GM19099 (cell line): ENCODE measurements around the gene AATK.

ENCODE experiments used
- POLR2A ChIP-seq: IDR thresholded peaks from 3 replicates; pipeline ENCODE4 v1.6.1; 2011; ENCODE audit warnings: low read depth; ENCODE audit not compliant: insufficient read length; ENCODE audit errors: extremely low read depth

Gene AATK

DNA sequence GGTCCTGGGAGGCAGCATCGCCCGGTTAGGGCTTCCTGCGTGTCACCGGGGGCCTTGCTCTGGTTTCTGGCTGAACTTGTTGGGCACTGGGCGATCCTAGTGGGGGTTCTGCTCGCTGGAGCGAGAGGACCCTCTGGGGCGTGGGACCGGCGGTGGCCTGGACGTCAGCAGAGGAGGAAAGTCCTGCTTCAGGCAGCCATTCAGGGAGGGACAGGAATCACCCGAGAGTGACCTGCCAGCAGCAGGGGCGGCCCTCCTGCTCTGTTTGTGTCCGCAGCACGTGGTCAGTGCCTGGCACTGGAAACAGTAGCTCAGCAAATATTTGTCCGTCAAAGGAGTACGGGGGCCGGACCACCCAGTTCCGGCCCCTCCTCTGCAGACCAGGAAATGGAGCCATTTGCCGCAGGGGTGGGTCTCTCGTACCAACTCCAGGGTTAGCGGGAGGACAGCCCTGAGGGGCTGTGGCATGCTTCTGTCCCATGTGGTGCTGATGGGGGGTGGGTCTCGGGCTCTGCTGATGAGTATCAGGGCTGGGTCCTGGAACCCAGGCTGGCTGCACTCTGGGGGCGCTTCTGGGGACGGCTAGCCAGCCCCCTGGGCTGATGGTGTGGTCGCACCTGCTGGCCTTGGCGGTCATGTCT lies 82.8 kb downstream of the AATK start:
- no peak for TF ChIP-seq POLR2A

DNA sequence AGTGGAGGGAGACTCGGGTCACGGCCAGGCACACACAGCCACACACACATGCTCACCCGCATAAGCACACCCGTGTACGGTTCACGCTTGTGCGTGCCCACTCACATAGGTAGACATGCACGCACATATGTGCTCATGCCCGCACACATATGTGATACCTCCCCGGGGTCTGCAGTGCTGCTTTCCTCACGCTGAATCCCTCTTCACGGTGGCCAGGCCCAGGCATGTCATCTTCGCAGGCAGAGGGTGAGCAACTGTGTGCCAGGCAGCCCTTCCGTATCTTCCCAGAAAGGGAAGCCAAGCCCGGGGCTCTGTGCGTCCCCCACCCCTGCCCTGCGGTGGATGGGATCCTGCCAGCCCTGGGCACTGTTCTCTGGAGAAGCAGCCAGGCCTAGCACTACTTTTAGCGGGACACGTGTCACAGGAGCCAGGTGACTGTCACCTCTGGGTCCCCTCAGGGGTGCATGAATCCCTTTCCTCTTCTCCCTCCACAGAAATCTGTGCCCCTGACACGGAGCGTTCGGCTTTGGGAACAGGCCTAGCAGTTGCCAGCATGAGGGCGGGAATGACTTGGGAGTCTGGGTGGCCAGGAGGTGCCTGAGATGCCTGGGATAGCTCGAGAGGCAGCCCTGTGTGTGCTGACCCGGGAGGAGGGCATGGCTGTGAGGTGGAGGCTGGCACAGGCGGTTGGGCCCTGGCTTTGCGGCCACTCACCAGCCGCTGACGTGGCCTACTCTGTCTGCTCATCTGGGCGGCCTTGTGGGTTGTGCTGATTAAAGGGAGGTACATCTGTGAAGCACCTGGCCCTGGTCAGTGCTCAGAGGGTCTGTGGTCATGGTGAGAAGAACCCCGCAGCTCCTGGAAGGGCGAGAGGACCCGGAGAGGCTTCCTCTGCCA lies 83.6 kb downstream of the AATK start:
- no peak for TF ChIP-seq POLR2A

DNA sequence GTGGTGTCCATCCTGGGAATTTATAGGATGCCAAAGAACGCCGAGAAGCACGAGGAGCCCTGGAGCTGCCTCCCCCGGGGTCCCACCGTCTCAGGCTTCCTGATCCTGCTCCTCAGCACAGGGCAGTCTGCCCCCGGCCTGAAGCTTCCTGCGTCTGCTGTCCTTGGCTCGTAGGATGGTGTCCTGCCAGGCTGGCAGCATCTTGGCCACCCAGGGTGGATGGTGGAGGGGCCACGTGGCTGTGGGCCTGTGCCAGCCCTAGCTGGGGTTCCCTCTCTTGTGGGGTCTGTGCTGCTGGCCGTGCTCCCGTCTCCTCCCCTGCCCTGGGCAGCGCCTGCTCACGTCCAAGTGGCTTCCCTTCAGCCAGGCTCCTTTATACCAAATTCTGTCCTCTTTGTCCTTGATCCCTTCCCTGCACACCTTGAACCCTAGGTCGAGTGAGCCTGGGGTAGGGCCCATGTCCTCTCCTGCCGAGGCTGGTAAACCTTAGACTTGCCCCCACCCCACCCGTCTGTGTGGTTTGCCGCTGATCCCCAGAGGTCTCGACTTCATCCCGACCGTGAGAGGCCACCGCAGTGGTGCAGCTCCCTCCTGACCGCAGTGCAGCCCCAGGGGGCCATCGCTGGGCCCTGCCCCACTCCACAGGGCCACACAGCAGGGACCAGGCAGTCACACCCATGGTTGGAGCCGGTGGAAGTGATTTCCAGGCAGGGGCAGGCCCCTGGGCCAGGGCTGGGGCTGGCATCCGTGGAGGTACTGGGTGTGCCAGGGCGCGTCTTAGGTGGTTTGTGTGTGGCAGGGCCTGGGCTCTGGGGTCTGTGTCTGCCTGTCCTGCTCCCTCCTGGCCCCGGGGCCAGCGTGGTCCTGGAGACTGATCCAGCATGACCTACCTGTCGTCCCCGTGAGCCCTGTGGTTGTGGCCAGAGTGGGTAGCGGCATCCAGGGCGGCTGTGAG lies 84.5 kb downstream of the AATK start:
- no peak for TF ChIP-seq POLR2A

DNA sequence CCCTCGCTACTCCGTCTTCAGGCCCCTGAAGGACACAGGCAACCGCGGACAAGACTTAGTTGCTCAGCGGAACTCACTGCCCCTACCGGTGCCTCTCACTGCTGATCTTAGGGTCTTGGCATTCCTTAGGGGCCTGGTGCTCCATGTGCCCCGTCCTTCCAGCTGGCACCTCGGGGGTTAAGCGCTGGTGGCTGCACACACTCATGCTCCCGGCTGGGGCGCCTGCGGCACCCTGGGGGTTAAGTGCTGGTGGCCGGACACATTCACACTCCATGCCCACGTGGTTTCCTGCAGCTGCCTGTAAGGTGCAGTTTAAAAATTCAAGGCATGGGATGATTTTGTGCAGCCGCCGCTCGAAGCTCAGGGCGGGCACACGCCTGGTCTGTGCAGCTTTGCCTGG lies 86.0 kb downstream of the AATK start:
- TF ChIP-seq POLR2A = no peak

DNA sequence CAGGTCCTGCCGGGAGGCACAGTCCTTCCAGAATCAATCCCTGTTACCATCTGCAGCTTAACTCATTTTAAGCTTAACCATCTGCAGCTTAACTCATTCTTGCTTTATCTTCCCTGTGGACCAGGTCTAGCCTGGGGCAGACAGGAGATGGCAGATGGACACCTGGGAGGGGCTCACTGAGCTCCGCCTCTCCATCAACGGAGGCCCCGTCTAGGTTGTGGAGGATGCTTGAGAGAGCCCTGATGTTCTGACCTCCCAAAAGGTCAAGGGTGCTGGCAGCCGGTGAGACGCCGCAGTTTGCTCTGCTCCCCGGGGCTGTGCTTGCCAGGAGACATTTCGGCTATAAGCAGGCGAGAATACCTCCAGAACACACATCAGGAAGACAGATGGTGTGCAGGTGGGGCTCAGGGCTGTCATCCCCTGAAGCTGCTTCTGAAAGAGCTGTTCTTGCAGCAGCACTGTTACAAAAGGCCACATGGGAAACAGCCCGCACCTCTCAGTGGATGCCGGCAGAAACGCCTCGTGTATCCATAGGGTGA lies 89.8 kb downstream of the AATK start:
- no peak for TF ChIP-seq POLR2A

DNA sequence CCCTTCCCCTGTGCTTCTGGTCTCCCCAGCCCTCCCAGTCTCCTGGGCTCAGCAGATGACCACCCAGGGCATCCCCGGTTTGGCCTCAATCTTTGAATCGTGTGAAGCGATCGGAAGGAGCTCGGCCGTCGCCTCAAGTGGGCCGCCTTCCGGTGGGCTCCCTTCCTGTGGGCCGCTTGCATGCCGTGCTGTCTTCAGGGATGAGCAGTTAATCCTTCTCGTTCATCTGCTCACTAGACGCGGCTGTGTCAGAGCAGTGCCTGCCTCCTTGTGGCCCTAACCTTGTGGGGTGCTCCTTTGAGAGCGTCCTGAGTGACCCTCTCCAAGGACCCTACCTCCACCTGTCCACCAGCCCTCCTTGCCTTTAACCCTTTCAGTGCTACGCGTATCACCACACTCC lies 90.7 kb downstream of the AATK start:
- no peak for TF ChIP-seq POLR2A

DNA sequence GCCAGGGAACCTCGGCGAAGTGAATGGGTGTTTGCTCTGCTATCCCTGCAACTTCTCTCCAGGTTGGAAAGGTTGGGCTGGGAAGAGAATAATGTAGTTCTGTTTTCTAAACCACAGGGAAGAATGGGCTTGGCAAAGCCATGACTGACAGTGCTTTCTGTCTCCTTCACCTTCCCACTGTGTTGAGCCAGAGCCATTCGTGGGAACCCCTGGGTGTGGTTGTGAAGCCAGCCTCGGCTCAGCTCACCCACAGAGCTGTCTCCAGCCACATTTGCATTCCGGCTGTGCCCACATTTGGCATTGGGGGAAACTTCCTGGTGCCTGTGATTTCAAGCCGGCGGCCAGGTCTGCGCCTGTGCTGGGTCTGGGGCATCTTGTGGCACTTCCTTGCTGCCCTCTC lies 91.1 kb downstream of the AATK start:
- no peak for TF ChIP-seq POLR2A

DNA sequence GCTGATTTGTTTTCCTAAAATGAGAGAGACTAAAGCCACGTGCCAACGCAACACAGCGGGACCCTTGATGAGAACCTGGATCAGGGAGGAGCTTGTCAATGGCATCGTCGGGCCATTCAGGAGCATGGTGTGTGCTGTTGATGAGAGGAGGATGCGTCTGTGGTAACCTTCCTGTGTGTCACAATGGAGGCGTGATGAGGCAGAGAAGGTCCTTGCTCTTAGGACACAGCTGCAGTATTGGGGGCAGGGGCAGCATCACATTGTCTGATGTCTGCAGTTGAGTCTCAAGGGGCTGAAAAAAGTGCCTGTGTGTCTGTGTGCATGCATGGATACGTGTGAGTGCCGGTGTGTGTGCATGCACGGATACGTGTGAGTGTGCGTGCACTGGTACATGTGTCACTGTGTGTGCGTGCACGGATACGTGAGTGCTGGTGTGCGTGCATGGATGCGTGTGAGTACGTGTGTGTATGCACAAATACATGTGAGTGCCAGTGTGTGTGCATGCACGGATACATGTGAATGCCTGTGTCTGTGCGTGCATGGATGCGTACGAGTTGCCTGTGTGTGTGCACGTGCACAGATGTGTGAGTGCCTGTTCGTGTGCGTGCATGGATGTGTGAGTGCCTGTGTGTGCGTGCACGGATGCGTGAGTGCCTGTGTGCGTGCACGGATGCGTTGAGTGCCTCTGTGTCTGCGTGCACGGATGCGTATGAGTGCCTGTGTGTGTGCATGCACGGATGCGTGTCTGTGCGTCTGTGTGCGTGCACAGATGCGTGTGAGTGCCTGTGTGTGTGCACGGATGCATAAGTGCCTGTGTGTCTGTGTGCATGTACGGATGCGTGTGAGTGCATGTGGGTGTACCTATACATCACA lies 91.8 kb downstream of the AATK start:
- TF ChIP-seq POLR2A = no peak

DNA sequence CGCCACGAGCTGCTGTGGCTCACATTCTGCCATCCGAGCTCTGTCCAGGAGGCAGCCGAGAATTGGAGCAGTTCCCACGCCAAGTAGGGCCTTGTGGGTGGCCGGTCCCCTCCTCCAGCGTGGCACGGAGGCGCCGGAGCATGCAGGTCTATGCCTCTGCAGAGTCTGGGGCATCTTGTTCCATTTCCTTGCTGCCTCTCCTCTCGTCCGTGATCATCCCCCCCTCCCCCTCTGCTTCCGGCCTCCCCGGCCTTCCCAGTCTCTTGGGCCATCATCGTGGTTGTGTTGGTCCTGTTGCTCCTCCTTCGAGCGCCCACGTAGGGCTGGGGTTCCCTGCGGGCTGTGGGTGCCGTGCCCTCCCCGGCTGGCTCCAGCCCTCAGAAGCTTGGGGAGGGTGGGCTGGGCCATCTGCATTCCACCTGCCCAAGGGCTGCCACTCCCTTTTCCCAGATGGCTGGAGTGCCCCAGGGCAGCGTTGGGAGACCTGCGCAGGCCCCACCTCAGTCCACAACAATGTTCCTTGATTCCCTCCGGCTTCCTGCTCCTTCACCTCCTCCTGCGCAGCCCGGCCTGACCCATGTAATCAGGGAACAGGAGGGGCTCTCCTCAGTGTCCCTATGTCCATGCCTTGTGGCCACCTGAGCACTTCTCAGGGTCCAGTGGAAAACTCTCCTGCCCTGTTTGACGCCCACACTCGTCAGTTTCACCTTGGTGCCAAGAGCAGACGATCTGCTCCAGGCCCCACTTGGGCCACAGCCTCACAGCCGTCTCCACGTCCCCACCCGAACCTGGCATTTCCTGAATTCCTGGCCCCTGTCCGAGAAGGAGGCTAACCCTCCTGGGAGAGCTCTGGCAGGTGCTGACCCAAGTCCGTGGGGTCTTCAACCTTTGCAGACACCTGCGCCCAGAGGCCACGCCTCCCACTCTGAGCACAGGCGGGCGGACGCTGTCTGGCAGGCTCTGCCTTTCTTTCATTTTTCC lies 94.0 kb downstream of the AATK start:
- no peak for TF ChIP-seq POLR2A

DNA sequence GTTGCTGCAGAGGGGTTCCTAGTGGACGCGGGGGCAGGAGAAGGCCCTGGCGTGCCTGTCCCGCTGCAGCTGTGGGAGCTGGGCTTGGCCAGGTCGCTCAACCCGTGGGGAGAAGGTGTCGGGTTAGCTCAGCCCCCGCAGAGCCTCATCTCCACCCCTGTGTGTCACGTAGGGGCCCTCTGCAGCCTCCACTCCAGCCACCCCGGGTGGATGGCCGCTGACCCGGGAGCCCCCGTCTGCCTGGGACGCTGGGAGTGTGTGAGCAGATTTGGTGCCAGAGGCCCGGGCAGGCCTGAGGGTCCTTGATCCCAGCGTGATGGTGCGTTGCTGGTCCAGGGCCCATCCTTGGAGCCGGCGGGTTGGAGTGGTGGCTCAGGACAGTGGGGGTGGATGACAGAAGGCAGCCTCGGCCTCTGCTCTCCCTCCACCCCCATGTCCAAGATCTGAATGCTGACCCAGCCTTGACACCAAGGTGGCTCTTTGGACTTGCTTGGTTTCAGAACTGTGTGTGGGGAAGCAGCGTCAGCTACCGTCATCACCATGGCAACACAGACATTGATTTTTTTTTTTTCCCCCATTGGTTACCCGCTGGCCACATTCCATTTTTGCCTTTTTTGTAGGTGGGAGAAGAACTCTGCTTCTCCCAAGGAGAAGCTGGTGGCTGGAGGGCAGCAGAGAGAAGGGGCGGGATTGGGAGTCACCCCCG lies 95.3 kb downstream of the AATK start:
- no peak for TF ChIP-seq POLR2A

DNA sequence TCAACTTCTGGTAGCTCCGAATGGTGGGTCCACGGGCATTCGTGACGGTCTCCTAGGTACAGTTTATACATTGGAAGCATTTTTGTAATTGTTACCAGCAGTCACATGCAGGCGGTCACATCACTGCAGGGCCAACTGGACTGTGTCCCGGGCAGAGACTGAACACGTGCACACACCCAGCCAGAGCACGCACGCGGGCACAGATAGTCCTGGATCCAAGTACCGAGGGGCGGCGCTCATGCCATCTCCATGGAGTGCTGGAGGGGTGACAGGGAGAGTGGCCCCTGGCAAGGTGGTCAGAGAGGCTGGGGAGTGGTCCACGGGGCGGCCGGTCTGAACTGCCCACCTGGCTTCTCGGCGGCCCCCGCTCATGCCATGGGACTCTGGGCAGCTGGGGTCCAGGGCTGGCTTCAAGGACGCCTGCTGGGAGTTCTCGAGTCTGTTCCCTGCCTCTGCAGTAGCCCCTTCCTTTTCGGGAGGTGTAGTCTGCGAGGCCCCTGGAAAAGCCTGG lies 96.8 kb downstream of the AATK start:
- no peak for TF ChIP-seq POLR2A
